ENCODE results near the gene XXYLT1. TPM values are rescaled to one million over a fixed set of nuclear protein-coding genes. Genes with fewer than 3 reads are reported as not detected.

XXYLT1 gene
- total and polyA plus RNA-seq, 2 of the 8 experiments (the other 6 are each of a cell fraction or from before 2014, with no cell fraction given): 18.9 to 23.8 TPM

GRCh38 chr3:195071916-195072820, 198.8 kb downstream of the XXYLT1 start:
- Histone ChIP-seq H3K56ac (replicated peaks; ENCODE audit: insufficient read length, low read depth, low read length) (no peak overlapping the region), H3K4me3 (ENCODE audit: extremely low read depth in 1 of 4, insufficient read depth in 2 of 4, low read depth in 3 of 4, low read length in 4 of 4) (no peak overlapping the region), H2BK5ac (ENCODE audit: low read depth, low read length) (no peak overlapping the region; the same call in 1 of the 2 replicates), H2AFZ (ENCODE audit: low read length) (no peak overlapping the region), H3K27ac (ENCODE audit: low read depth, low read length) (no peak overlapping the region), H2BK12ac (ENCODE audit: low read depth, low read length) (no peak overlapping the region), H3K79me2 (ENCODE audit: control insufficient read depth in 1 of 2, insufficient read depth in 2 of 2, low read length in 2 of 2) (no peaks in the 10 kb centered on the region), H3K23ac (ENCODE audit: insufficient read length) (no peak overlapping the region), H3K23me2 (ENCODE audit: low read depth, low read length) (no peaks in the 10 kb centered on the region), H3K4ac (replicated peaks; ENCODE audit: insufficient read length, low read depth, low read length) (no peak overlapping the region), H3K9me3 (ENCODE audit: insufficient read depth in 2 of 2, low read depth in 1 of 2, low read length in 1 of 2) (no peaks in the 10 kb centered on the region), H3K4me2 (ENCODE audit: insufficient read depth in 1 of 2, low read depth in 2 of 2, low read length in 2 of 2) (no peak overlapping the region), H4K8ac (ENCODE audit: extremely low read depth, insufficient read depth, low read length) (no peak overlapping the region), H4K20me1 (replicated peaks in 1 of 2; ENCODE audit: control insufficient read depth in 1 of 2, insufficient read depth in 2 of 2, low read length in 2 of 2) (peaks cover 2% of the 10 kb centered on the region in 2 experiments), H2BK20ac (ENCODE audit: low read length) (no peak overlapping the region), H3K27me3 (replicated peaks in 1 of 4; ENCODE audit: control insufficient read depth in 3 of 4, extremely low read depth in 1 of 4, insufficient read depth in 3 of 4, low read length in 3 of 4) (no peaks in the 10 kb centered on the region), H2BK120ac (replicated peaks; ENCODE audit: low read depth, low read length) (no peak overlapping the region), H3K4me1 (replicated peaks in 1 of 4; ENCODE audit: control insufficient read depth in 3 of 4, insufficient read depth in 4 of 4, low read length in 3 of 4) (peaks cover 0 to under 1% (median under 1%) of the 10 kb centered on the region in 4 experiments; a peak in 3 of 7 replicates), H2BK15ac (ENCODE audit: low read length) (no peak overlapping the region), H3K36me3 (ENCODE audit: control insufficient read depth in 2 of 4, insufficient read depth in 4 of 4, low read length in 3 of 4) (peaks cover 0 to 4% (median 1%) of the 10 kb centered on the region in 4 experiments; a peak in 2 of 8 replicates), H3K14ac (ENCODE audit: insufficient read length) (no peak overlapping the region), H3K18ac (ENCODE audit: extremely low read depth, low read length) (no peak overlapping the region), H4K91ac (replicated peaks; ENCODE audit: insufficient read length, low read length) (no peak overlapping the region), H3K79me1 (ENCODE audit: low read depth, low read length) (no peaks in the 10 kb centered on the region; the same call in 1 of the 2 replicates), H4K5ac (ENCODE audit: insufficient read length, low read depth, low read length) (no peak overlapping the region), H3K9ac (replicated peaks in 1 of 4; ENCODE audit: extremely low read depth in 1 of 4, low read depth in 3 of 4, low read length in 3 of 4) (no peak overlapping the region), H2AK5ac (ENCODE audit: low read depth, low read length) (no peak overlapping the region)
- ChIA-PET CTCF (ENCODE audit: partially characterized antibody) (interaction anchor here (0.9 to 2.5 kb wide), 8 partner anchors 8 to 143 kb away, joined by 3 to 7 read pairs (median 4); no protein-coding TSS in a partner anchor), POLR2A (ENCODE audit: partially characterized antibody) (interaction anchor here (1.3 kb wide), 1 partner anchor 10 kb away, joined by 3 read pairs; no protein-coding TSS in a partner anchor)
- TF ChIP-seq CHD2 (IDR thresholded peaks at IDR 0.05; ENCODE audit: low read length) (no peak), SP2 (IDR thresholded peaks at IDR 0.05; ENCODE audit: low read length) (no peak), JUN (IDR thresholded peaks at IDR 0.05; ENCODE audit: low read depth, low read length) (no peak), RFX5 (IDR thresholded peaks at IDR 0.05; ENCODE audit: borderline replicate concordance, low read depth, low read length) (no peak), KDM1A (IDR thresholded peaks at IDR 0.05; ENCODE audit: borderline replicate concordance, low read length) (no peak), MAFK (IDR thresholded peaks at IDR 0.05; ENCODE audit: low read depth, low read length) (no peak), USF2 (IDR thresholded peaks at IDR 0.05; ENCODE audit: low read length) (no peak), HDAC6 (IDR thresholded peaks at IDR 0.05; ENCODE audit: low read depth, low read length) (no peak), CREB1 (IDR thresholded peaks at IDR 0.05) (no peak)
- WGBS, 2 experiments (ENCODE audit: extremely low coverage in 1 of 2, insufficient coverage in 1 of 2, insufficient read length in 1 of 2, insufficient replicate concordance in 2 of 2, low coverage in 1 of 2, low lambda C conversion rate in 2 of 2, missing lambda C conversion rate in 1 of 2): 87% methylated on average over 23 of the region's 23 CpGs; no CpG with 5 or more reads in 1 of the 2 experiments
- DNase-seq (ENCODE audit: low read depth in 1 of 2, low spot score in 2 of 2) (no peak), FAIRE-seq (no peak)
